CD14-positive monocyte (primary cell): ENCODE results near the gene TRIOBP. TPM values are rescaled to one million over a fixed set of nuclear protein-coding genes. Genes with fewer than 3 reads are reported as not detected.
A peak's percentile ranks its signal among the peaks of the same experiment; 100 is the strongest.

Experiments
- DNase-seq, 3 donors: peaks; one replicate each; pipeline ENCODE4 v3.0.0-alpha.2; 2011 to 2022
- H2AFZ ChIP-seq: 2 replicates; pipeline ENCODE4 v1.6.0; 2012; ENCODE audit warnings: mild to moderate bottlenecking, low read depth, low read length, inconsistent platforms; ENCODE audit not compliant: insufficient read depth, poor library complexity, severe bottlenecking
- H3K27ac ChIP-seq, 2 donors: 1 replicate in 1 of 2; 2 replicates in 1 of 2; pipeline ENCODE4 v1.5.1; 2012 to 2013; ENCODE audit warnings: low read length in 2 of 2, control low read depth in 1 of 2, inconsistent platforms in 1 of 2, low read depth in 1 of 2, mild to moderate bottlenecking in 1 of 2
- H3K27me3 ChIP-seq, 2 donors: one replicate each; pipeline versions ENCODE4 v1.6.0 to v1.6.1; 2011 to 2013; ENCODE audit warnings: low read length in 2 of 2; ENCODE audit not compliant: control insufficient read depth in 2 of 2, insufficient read depth in 2 of 2
- H3K36me3 ChIP-seq, 2 donors: replicated peaks in 1 of 2; 1 replicate in 1 of 2; 2 replicates in 1 of 2; pipeline versions ENCODE4 v1.5.1 to v1.6.1; 2012 to 2013; ENCODE audit warnings: low read length in 2 of 2, control low read depth in 1 of 2, inconsistent platforms in 1 of 2, mild to moderate bottlenecking in 1 of 2; ENCODE audit not compliant: insufficient read depth in 2 of 2, control insufficient read depth in 1 of 2
- H3K4me1 ChIP-seq, 2 donors: 1 replicate in 1 of 2; 2 replicates in 1 of 2; pipeline versions ENCODE4 v1.5.1 to v1.6.1; 2012 to 2013; ENCODE audit warnings: low read length in 2 of 2, control low read depth in 1 of 2, inconsistent platforms in 1 of 2, mild to moderate bottlenecking in 1 of 2, moderate library complexity in 1 of 2; ENCODE audit not compliant: insufficient read depth in 2 of 2, control insufficient read depth in 1 of 2
- H3K4me2 ChIP-seq: replicated peaks from 2 replicates; pipeline ENCODE3; 2012; ENCODE audit warnings: low read length, moderate library complexity, mild to moderate bottlenecking; ENCODE audit not compliant: poor library complexity, severe bottlenecking; ENCODE audit errors: extremely low read depth
- H3K4me3 ChIP-seq, 3 experiments: fragments of 200-600 bp in 1 of 3; sonication (generic) in 1 of 3; replicated peaks in 1 of 3; 1 replicate in 2 of 3; 2 replicates in 1 of 3; pipeline ENCODE4 v1.5.1; 2011 to 2013; ENCODE audit warnings: low read length in 3 of 3, mild to moderate bottlenecking in 3 of 3, control low read depth in 2 of 3, low read depth in 2 of 3, inconsistent platforms in 1 of 3, moderate library complexity in 1 of 3
- H3K79me2 ChIP-seq: 2 replicates; pipeline ENCODE4 v1.6.0; 2012; ENCODE audit warnings: mild to moderate bottlenecking, control low read depth, inconsistent platforms, low read length, moderate library complexity; ENCODE audit not compliant: insufficient read depth
- H3K9ac ChIP-seq: 2 replicates; pipeline ENCODE4 v1.6.0; 2017; ENCODE audit warnings: low read length, mild to moderate bottlenecking; ENCODE audit not compliant: insufficient read depth, poor library complexity, severe bottlenecking
- H3K9me3 ChIP-seq, 2 donors: replicated peaks in 1 of 2; 1 replicate in 1 of 2; 2 replicates in 1 of 2; pipeline versions ENCODE4 v1.5.1 to v1.6.1; 2012 to 2013; ENCODE audit warnings: low read length in 2 of 2, control low read depth in 1 of 2; ENCODE audit not compliant: control insufficient read depth in 1 of 2, insufficient read depth in 1 of 2
- H4K20me1 ChIP-seq: 2 replicates; pipeline ENCODE4 v1.6.0; 2012; ENCODE audit warnings: mild to moderate bottlenecking, low read length, control low read depth, moderate library complexity; ENCODE audit not compliant: insufficient read depth
- H3K27ac Mint-ChIP-seq, 7 donors: one replicate each; pipeline ENCODE4 v1.8.0; 2020; ENCODE audit warnings: mild to moderate bottlenecking in 7 of 7, mixed read lengths in 7 of 7, moderate library complexity in 6 of 7, inconsistent platforms in 2 of 7
- H3K27me3 Mint-ChIP-seq, 3 donors: one replicate each; pipeline ENCODE4 v1.8.0; 2021 to 2022; ENCODE audit warnings: low read depth in 3 of 3, mild to moderate bottlenecking in 3 of 3, mixed read lengths in 3 of 3, moderate library complexity in 3 of 3, inconsistent platforms in 1 of 3
- H3K36me3 Mint-ChIP-seq, 2 donors: one replicate each; pipeline ENCODE4 v1.8.0; 2020; ENCODE audit warnings: mixed read lengths in 2 of 2, inconsistent platforms in 1 of 2, mild to moderate bottlenecking in 1 of 2
- H3K4me1 Mint-ChIP-seq: one replicate; pipeline ENCODE4 v1.8.0; 2020; ENCODE audit warnings: mild to moderate bottlenecking, mixed read lengths
- H3K4me3 Mint-ChIP-seq, 2 donors: one replicate each; pipeline ENCODE4 v1.8.0; 2020; ENCODE audit warnings: mild to moderate bottlenecking in 2 of 2, mixed read lengths in 2 of 2, moderate library complexity in 1 of 2
- H3K9me3 Mint-ChIP-seq, 7 donors: one replicate each; pipeline ENCODE4 v1.8.0; 2020 to 2022; ENCODE audit warnings: mixed read lengths in 7 of 7, mild to moderate bottlenecking in 6 of 7, moderate library complexity in 6 of 7, inconsistent platforms in 2 of 7
- WGBS: methylation state at CpG from one replicate; pipeline ENCODE4 v1.1.5; 2013; ENCODE audit warnings: missing lambda C conversion rate; ENCODE audit not compliant: insufficient coverage; 5-methylcytosine and 5-hydroxymethylcytosine counted together
- intact Hi-C, 2 donors: fragments of 100-400 bp; cut with micrococcal nuclease; formaldehyde crosslinking; loops; one replicate each; pipeline versions ENCODE4 v1.15.0 to v1.15.1; 2023
- polyA plus RNA-seq, 3 donors: library from polyadenylated mRNA; depleted of rRNA in 1 of 3; unstranded in 2 of 3; stranded (reverse) in 1 of 3; fragments of 300-500 nt in 2 of 3; fragments of >200 nt in 1 of 3; fragmentation: Illumina TruSeq in 2 of 3; gene quantifications; 1 replicate in 2 of 3; 2 replicates in 1 of 3; pipeline ENCODE4 v1.2.3, GENCODE V29; 2012 to 2021
- TF ChIP-seq, protein P1 (sequence below): fragments of 200-600 bp; IDR thresholded peaks from one replicate; pipeline ENCODE4 v1.8.0; 2022; ENCODE audit warnings: antibody characterized with exemption, mild to moderate bottlenecking

TRIOBP gene
- polyA plus RNA-seq, 3 donors: 43.0 to 46.6 (median 44.7) TPM

DNA sequence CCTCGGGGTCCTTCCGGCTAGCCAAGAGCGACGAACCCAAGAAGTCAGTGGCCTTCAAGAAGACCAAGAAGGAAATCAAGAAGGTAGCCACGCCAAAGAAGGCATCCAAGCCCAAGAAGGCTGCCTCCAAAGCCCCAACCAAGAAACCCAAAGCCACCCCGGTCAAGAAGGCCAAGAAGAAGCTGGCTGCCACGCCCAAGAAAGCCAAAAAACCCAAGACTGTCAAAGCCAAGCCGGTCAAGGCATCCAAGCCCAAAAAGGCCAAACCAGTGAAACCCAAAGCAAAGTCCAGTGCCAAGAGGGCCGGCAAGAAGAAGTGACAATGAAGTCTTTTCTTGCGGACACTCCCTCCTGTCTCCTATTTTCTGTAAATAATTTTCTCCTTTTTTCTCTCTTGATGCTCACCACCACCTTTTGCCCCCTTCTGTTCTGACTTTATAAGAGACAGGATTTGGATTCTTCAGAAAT, 109.0 kb downstream of the TRIOBP start:
- no peak for DNase-seq
- peaks cover 27 to 63% of the 10 kb centered on the region in 2 donors for H3K27me3 ChIP-seq
- H3K9me3 ChIP-seq: peaks cover 0 to 5% of the 10 kb centered on the region in 2 donors
- H3K4me1 ChIP-seq: peaks cover 60 to 70% of the 10 kb centered on the region in 2 donors
- H3K79me2 ChIP-seq: peaks cover 11% of the 10 kb centered on the region
- peaks cover 0 to 17% (median 7%) of the 10 kb centered on the region in 7 donors for H3K9me3 Mint-ChIP-seq
- peak overlapping the region; percentile 74 for H3K9ac ChIP-seq
- H4K20me1 ChIP-seq: peaks cover 13% of the 10 kb centered on the region
- H3K36me3 Mint-ChIP-seq: peaks cover 8 to 16% of the 10 kb centered on the region in 2 donors
- intact Hi-C loops: loop anchor here in 1 of 2 donors (10.0 kb wide), 1 partner anchor 121 kb away; the partner anchor contains the start of gene NOL12
- H3K27ac Mint-ChIP-seq: peak overlapping the region in 6 of 7 donors; percentile 45 to 90 (median 68)
- peak overlapping the region; percentile 92 for H2AFZ ChIP-seq
- peak overlapping the region; percentile 42 to 75 (median 59) for H3K4me3 ChIP-seq
- H3K4me1 Mint-ChIP-seq: peaks cover 54% of the 10 kb centered on the region
- H3K27me3 Mint-ChIP-seq: peaks cover 59 to 74% (median 60%) of the 10 kb centered on the region in 3 donors
- peak overlapping the region; percentile 87 to 96 for H3K4me3 Mint-ChIP-seq
- H3K27ac ChIP-seq: peak overlapping the region in 1 of 2 donors; percentile 18
- no peaks in the 10 kb centered on the region for H3K36me3 ChIP-seq
- peak overlapping the region; percentile 89 for H3K4me2 ChIP-seq
- WGBS: 21% methylated on average over 9 of the region's 10 CpGs
- TF ChIP-seq, protein P1, sequence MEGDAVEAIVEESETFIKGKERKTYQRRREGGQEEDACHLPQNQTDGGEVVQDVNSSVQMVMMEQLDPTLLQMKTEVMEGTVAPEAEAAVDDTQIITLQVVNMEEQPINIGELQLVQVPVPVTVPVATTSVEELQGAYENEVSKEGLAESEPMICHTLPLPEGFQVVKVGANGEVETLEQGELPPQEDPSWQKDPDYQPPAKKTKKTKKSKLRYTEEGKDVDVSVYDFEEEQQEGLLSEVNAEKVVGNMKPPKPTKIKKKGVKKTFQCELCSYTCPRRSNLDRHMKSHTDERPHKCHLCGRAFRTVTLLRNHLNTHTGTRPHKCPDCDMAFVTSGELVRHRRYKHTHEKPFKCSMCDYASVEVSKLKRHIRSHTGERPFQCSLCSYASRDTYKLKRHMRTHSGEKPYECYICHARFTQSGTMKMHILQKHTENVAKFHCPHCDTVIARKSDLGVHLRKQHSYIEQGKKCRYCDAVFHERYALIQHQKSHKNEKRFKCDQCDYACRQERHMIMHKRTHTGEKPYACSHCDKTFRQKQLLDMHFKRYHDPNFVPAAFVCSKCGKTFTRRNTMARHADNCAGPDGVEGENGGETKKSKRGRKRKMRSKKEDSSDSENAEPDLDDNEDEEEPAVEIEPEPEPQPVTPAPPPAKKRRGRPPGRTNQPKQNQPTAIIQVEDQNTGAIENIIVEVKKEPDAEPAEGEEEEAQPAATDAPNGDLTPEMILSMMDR: no peak

DNA sequence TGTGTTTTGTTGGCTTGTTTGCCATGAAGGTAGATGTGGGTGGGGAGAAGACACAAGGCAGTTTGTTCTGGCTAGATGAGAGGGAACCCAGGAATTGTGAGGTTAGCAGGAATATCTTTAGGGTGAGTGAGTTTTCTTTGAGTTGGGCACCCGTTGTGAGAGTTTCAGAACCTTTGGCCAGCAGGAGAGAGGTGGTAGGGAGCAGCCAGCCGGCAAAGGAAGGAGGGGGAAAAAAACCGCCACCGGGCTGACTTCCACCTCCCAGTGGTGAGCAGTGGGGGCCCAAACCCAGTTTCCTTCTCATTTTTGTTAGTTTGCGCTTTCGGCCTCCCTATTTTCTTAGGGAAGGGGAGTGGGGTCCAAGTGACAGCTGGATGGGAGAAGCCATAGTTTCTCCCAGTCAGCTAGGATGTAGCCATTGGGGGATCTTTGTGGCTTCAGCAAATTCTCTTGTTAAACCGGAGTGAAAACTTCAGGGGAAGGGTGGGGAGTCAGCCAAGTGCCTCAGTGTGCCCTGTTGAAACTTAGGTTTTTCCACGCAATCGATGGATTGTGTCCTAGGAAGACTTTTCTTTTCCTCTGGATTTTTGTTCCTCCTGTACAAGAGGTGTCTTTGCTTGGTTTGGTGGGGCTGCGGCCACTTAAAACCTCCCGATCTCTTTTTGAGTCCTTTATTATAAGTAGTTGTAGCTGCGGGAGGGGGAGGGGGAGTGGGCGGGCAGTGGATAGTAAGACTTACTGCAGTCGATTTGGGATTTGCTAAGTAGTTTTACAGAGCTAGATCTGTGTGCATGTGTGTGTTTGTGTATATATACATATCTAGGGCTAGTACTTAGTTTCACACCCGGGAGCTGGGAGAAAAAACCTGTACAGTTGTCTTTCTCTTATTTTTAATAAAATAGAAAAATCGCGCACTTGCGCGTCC, 109.8 kb downstream of the TRIOBP start:
- Mint-ChIP-seq H3K4me3 (peak overlapping the region; percentile 87 to 96), H3K4me1 (peaks cover 54% of the 10 kb centered on the region), H3K9me3 (peaks cover 0 to 17% (median 7%) of the 10 kb centered on the region in 7 donors), H3K36me3 (peaks cover 8 to 16% of the 10 kb centered on the region in 2 donors), H3K27me3 (peaks cover 54 to 71% (median 56%) of the 10 kb centered on the region in 3 donors), H3K27ac (peak overlapping the region in 4 of 7 donors; percentile 38 to 90 (median 50))
- TF ChIP-seq, protein P1: no peak
- intact Hi-C loops: loop anchor here in 1 of 2 donors (10.0 kb wide), 1 partner anchor 122 kb away; the partner anchor contains the start of gene NOL12
- H3K4me3 ChIP-seq: peak overlapping the region; percentile 42 to 75 (median 59)
- WGBS: 0% methylated on average over 2 of the region's 19 CpGs
- H3K4me2 ChIP-seq: peak overlapping the region; percentile 89
- DNase-seq: peak in 1 of 3 donors; percentile 26
- H3K9me3 ChIP-seq: peaks cover 0 to 5% of the 10 kb centered on the region in 2 donors
- no peak overlapping the region for H3K9ac ChIP-seq
- H3K27me3 ChIP-seq: peaks cover 27 to 59% of the 10 kb centered on the region in 2 donors
- H3K4me1 ChIP-seq: peaks cover 60 to 70% of the 10 kb centered on the region in 2 donors
- no peak overlapping the region for H3K27ac ChIP-seq
- H2AFZ ChIP-seq: no peak overlapping the region
- no peaks in the 10 kb centered on the region for H3K36me3 ChIP-seq
- H3K79me2 ChIP-seq: peaks cover 11% of the 10 kb centered on the region
- peaks cover 13% of the 10 kb centered on the region for H4K20me1 ChIP-seq
